ENCODE data around the gene IMPDH2.
A peak's percentile ranks its signal among the peaks of the same experiment; 100 is the strongest.

- no peak for TF ChIP-seq ZNF768 (tag by site-specific recombination; IDR thresholded peaks at IDR 0.05)
- TF ChIP-seq PATZ1 (tag by site-specific recombination; IDR thresholded peaks at IDR 0.05): peak; percentile 95
- TF ChIP-seq ZBTB49 (tag by site-specific recombination; IDR thresholded peaks at IDR 0.05; ENCODE audit: low read depth): no peak
- TF ChIP-seq PBX3 (CRISPR knock-in tag; IDR thresholded peaks at IDR 0.05): no peak
- TF ChIP-seq CTCF (tag by site-specific recombination; IDR thresholded peaks at IDR 0.05): 0 out of 2 replicates have a peak, but pooled peaks have one; percentile 20
- no peak for TF ChIP-seq ZNF626 (tag by site-specific recombination; IDR thresholded peaks at IDR 0.05)
- TF ChIP-seq YY1 (tag by site-specific recombination; IDR thresholded peaks at IDR 0.05): 0 out of 2 replicates have a peak, but pooled peaks have one; percentile 49
- TF ChIP-seq ZNF292 (tag by site-specific recombination; IDR thresholded peaks at IDR 0.05; ENCODE audit: borderline replicate concordance, low read depth): no peak
- no peak for TF ChIP-seq ZNF639 (tag by site-specific recombination; IDR thresholded peaks at IDR 0.05)
- peak; percentile 55 for TF ChIP-seq ZNF518A (tag by site-specific recombination; conservative IDR thresholded peaks at IDR 0.05; ENCODE audit: low read depth)
- no peak for TF ChIP-seq PRDM1 (tag by site-specific recombination; IDR thresholded peaks at IDR 0.05)
- peak; percentile 42; the same call in 1 of the 2 replicates for TF ChIP-seq PRDM10 (tag by site-specific recombination; IDR thresholded peaks at IDR 0.05)
Measured at GRCh38 chr3:49017971-49018706, 11.1 kb downstream of the IMPDH2 start, which contains the start of gene DALRD3.

Data from HEK293 (cell line).